WTC11 (cell line): ENCODE data around the gene DHX58. TPM values are rescaled to one million over a fixed set of nuclear protein-coding genes. Genes with fewer than 3 reads are reported as not detected.

Experiments used
- ATAC-seq: fragments of 200-7000 bp; cut with Tn5 transposase; 2 replicates; pipeline ENCODE4 v1.10.0; 2021; ENCODE audit warnings: mild to moderate bottlenecking, moderate library complexity
- CTCF ChIA-PET: fragments of 300-600 bp; sonication (Branson Sonifier 250); formaldehyde crosslinking; loops from one replicate; lab custom pipeline; 2021; ENCODE audit warnings: antibody characterized with exemption; lab: Charles Lee
- POLR2A ChIA-PET: fragments of 350-600 bp; sonication (Branson Sonifier 250); formaldehyde crosslinking; loops from one replicate; lab custom pipeline; 2021; ENCODE audit warnings: antibody characterized with exemption; lab: Charles Lee
- DNase-seq: peaks from one replicate; pipeline ENCODE4 v3.0.0; 2021; ENCODE audit warnings: low spot score
- H3K27ac Mint-ChIP-seq: 2 replicates; pipeline ENCODE4 v1.8.0; 2021; ENCODE audit warnings: mixed read lengths
- H3K27me3 Mint-ChIP-seq: 2 replicates; pipeline ENCODE4 v1.8.0; 2021; ENCODE audit warnings: low read depth, mild to moderate bottlenecking, moderate library complexity, mixed read lengths
- H3K36me3 Mint-ChIP-seq: 2 replicates; pipeline ENCODE4 v1.8.0; 2021; ENCODE audit warnings: mixed read lengths
- H3K4me1 Mint-ChIP-seq: 2 replicates; pipeline ENCODE4 v1.8.0; 2022; ENCODE audit warnings: mixed read lengths
- H3K4me3 Mint-ChIP-seq: 2 replicates; pipeline ENCODE4 v1.8.0; 2021; ENCODE audit warnings: mild to moderate bottlenecking, moderate library complexity, mixed read lengths
- H3K9me3 Mint-ChIP-seq: 2 replicates; pipeline ENCODE4 v1.8.0; 2021; ENCODE audit warnings: mixed read lengths
- ELF4 ChIP-seq: sonication (generic); formaldehyde crosslinking; IDR thresholded peaks from 2 replicates; pipeline ENCODE4 v1.8.1; 2022; ENCODE audit warnings: low read depth, mild to moderate bottlenecking, moderate library complexity, missing genetic modification reagents
- GABPB1 ChIP-seq: sonication (generic); formaldehyde crosslinking; IDR thresholded peaks from 2 replicates; pipeline ENCODE4 v1.8.1; 2023; ENCODE audit warnings: mild to moderate bottlenecking, missing genetic modification reagents
- GTF2I ChIP-seq: fragments of 250-450 bp; sonication (Bioruptor Pico); conservative IDR thresholded peaks from 2 replicates; pipeline ENCODE4 v1.4.0; 2021; ENCODE audit warnings: mild to moderate bottlenecking
- MYBL2 ChIP-seq: sonication (generic); formaldehyde crosslinking; IDR thresholded peaks from 2 replicates; pipeline ENCODE4 v1.8.1; 2023; ENCODE audit warnings: mild to moderate bottlenecking, moderate library complexity, missing genetic modification reagents
- ZNF232 ChIP-seq: sonication (generic); formaldehyde crosslinking; IDR thresholded peaks from 2 replicates; pipeline ENCODE4 v1.8.0; 2022; ENCODE audit warnings: mild to moderate bottlenecking, missing genetic modification reagents
- ZNF423 ChIP-seq: fragments of 250-450 bp; sonication (Bioruptor Pico); IDR thresholded peaks from 2 replicates; pipeline ENCODE4 v2.1.2; 2022; ENCODE audit warnings: mild to moderate bottlenecking, moderate library complexity
- total RNA-seq: library from RNA; stranded (reverse); gene quantifications from 3 replicates; pipeline ENCODE4 v1.2.3, GENCODE V29; 2021
- TF ChIP-seq, protein P1 (sequence below): fragments of 250-450 bp; sonication (Bioruptor Pico); IDR thresholded peaks from 2 replicates; pipeline ENCODE4 v1.9.0; 2021; ENCODE audit warnings: mild to moderate bottlenecking, borderline replicate concordance
- TF ChIP-seq, protein P2 (sequence below): sonication (generic); formaldehyde crosslinking; IDR thresholded peaks from 2 replicates; pipeline ENCODE4 v1.8.0; 2023; ENCODE audit warnings: mild to moderate bottlenecking, missing genetic modification reagents
- TF ChIP-seq, protein P3 (sequence below): sonication (generic); formaldehyde crosslinking; IDR thresholded peaks from 2 replicates; pipeline ENCODE4 v1.8.0; 2023; ENCODE audit warnings: missing genetic modification reagents, mild to moderate bottlenecking, borderline replicate concordance
- TF ChIP-seq, protein P4 (sequence below): sonication (generic); formaldehyde crosslinking; IDR thresholded peaks from 2 replicates; pipeline ENCODE4 v1.8.1; 2023; ENCODE audit warnings: mild to moderate bottlenecking, missing genetic modification reagents
- TF ChIP-seq, protein P5 (sequence below): sonication (generic); formaldehyde crosslinking; IDR thresholded peaks from 2 replicates; pipeline ENCODE4 v1.8.1; 2022; ENCODE audit warnings: mild to moderate bottlenecking, missing genetic modification reagents, moderate library complexity, borderline replicate concordance
- TF ChIP-seq, protein P6 (sequence below): sonication (generic); formaldehyde crosslinking; IDR thresholded peaks from 2 replicates; pipeline ENCODE4 v1.8.1; 2023; ENCODE audit warnings: mild to moderate bottlenecking, missing genetic modification reagents, borderline replicate concordance

DHX58 gene
- total RNA-seq, 1 experiment from 2014 or later: 6.3 TPM

DNA sequence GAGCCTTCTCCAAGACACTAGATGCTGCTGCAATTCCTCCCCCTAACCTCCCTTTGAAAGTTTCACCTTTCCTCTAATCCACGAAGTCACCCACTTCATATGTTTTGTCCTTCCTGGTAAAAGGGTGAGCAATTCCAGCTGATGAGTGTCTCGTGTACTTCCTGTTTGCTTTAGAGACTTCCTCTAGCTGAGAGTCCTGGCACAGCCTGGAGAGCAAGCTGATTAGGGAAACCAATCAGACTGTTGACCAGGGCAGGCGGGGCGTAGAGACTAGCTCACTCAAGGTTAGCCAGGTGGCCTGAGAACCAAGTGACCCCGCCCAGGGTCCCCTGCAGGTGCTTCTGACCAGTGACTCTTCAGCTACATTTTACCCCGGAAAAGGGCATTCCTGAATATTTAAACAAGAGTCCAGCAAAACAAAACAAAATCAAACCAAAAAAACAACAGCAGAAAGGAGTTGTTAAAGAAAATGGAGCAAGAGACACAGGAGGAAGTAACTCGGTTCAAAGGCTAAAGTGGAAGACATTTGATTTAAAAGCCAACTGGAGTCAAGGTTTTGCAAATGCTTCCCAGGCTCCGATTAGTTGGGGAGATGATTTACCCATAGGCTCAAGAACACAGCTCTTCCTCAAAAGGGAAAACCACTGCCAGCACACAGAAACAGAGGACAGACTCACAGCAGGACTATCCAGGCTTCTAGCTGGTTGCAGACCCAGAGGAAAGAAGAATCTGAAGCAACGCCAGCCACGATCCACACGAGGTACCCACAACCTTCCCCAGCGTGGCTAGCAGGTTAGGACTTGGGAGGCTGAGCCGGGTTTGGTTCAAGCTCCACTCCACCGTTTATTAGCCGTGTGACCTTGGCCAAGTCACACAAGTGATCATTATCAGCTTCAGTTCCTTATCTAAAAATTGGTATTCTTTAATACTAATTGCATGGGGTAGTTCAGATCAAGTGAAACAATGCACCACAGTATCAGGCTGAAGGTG lies 23.4 kb upstream of the DHX58 start:
- TF ChIP-seq MYBL2: no peak
- 0 out of 2 replicates have a peak, but pooled peaks have one; percentile 38 for TF ChIP-seq ZNF232 (CRISPR knock-in tag)
- TF ChIP-seq, all 79 proteins: peak for 1

DNA sequence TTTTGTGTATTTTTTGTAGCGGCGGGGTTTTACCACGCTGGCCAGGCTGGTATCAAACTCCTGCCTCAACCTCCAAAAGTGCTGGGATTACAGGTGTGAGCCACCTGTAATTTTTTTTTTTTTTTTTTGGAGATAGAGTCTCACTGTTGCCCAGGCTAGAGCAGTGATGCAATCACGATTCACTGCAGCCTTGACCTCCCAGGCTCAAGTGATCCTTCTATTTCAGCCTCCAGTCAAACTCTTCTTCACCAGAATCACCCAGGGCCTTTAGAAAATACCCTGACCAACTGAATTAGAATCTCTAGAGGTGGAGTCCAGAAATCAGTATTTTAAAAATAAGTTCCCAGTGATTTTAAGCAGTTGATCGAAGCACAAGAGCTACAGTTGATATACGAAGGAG lies 22.6 kb upstream of the DHX58 start:
- H3K36me3 Mint-ChIP-seq: peaks cover 2% of the 10 kb centered on the region; the same call in 1 of the 2 replicates
- peaks cover 45% of the 10 kb centered on the region for H3K4me1 Mint-ChIP-seq
- ATAC-seq (no peak), DNase-seq (no peak)
- ChIA-PET POLR2A (interaction anchor here (0.7 kb wide), 1 partner anchor 141 kb away, joined by 3 read pairs; the partner anchor contains the start of gene STAT5B), CTCF (interaction anchor here (0.8 to 2.3 kb wide), 14 partner anchors 11 to 383 kb away, joined by 3 to 11 read pairs (median 4); partner anchors contain the start of genes DHX58, HSPB9, KAT2A and KCNH4)
- no peaks in the 10 kb centered on the region for H3K27me3 Mint-ChIP-seq
- H3K4me3 Mint-ChIP-seq: peak overlapping the region; percentile 3; the same call in 1 of the 2 replicates
- H3K27ac Mint-ChIP-seq: peak overlapping the region; percentile 97
- no peaks in the 10 kb centered on the region for H3K9me3 Mint-ChIP-seq
- TF ChIP-seq ZNF423 (CRISPR knock-in tag) (no peak), GTF2I (no peak), ELF4 (CRISPR knock-in tag) (no peak), GABPB1 (no peak; the same call in 1 of the 2 replicates)
- TF ChIP-seq, protein P1, sequence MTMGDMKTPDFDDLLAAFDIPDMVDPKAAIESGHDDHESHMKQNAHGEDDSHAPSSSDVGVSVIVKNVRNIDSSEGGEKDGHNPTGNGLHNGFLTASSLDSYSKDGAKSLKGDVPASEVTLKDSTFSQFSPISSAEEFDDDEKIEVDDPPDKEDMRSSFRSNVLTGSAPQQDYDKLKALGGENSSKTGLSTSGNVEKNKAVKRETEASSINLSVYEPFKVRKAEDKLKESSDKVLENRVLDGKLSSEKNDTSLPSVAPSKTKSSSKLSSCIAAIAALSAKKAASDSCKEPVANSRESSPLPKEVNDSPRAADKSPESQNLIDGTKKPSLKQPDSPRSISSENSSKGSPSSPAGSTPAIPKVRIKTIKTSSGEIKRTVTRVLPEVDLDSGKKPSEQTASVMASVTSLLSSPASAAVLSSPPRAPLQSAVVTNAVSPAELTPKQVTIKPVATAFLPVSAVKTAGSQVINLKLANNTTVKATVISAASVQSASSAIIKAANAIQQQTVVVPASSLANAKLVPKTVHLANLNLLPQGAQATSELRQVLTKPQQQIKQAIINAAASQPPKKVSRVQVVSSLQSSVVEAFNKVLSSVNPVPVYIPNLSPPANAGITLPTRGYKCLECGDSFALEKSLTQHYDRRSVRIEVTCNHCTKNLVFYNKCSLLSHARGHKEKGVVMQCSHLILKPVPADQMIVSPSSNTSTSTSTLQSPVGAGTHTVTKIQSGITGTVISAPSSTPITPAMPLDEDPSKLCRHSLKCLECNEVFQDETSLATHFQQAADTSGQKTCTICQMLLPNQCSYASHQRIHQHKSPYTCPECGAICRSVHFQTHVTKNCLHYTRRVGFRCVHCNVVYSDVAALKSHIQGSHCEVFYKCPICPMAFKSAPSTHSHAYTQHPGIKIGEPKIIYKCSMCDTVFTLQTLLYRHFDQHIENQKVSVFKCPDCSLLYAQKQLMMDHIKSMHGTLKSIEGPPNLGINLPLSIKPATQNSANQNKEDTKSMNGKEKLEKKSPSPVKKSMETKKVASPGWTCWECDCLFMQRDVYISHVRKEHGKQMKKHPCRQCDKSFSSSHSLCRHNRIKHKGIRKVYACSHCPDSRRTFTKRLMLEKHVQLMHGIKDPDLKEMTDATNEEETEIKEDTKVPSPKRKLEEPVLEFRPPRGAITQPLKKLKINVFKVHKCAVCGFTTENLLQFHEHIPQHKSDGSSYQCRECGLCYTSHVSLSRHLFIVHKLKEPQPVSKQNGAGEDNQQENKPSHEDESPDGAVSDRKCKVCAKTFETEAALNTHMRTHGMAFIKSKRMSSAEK: no peak
- TF ChIP-seq, protein P2, sequence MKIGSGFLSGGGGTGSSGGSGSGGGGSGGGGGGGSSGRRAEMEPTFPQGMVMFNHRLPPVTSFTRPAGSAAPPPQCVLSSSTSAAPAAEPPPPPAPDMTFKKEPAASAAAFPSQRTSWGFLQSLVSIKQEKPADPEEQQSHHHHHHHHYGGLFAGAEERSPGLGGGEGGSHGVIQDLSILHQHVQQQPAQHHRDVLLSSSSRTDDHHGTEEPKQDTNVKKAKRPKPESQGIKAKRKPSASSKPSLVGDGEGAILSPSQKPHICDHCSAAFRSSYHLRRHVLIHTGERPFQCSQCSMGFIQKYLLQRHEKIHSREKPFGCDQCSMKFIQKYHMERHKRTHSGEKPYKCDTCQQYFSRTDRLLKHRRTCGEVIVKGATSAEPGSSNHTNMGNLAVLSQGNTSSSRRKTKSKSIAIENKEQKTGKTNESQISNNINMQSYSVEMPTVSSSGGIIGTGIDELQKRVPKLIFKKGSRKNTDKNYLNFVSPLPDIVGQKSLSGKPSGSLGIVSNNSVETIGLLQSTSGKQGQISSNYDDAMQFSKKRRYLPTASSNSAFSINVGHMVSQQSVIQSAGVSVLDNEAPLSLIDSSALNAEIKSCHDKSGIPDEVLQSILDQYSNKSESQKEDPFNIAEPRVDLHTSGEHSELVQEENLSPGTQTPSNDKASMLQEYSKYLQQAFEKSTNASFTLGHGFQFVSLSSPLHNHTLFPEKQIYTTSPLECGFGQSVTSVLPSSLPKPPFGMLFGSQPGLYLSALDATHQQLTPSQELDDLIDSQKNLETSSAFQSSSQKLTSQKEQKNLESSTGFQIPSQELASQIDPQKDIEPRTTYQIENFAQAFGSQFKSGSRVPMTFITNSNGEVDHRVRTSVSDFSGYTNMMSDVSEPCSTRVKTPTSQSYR (CRISPR knock-in tag): no peak
- TF ChIP-seq, protein P3, sequence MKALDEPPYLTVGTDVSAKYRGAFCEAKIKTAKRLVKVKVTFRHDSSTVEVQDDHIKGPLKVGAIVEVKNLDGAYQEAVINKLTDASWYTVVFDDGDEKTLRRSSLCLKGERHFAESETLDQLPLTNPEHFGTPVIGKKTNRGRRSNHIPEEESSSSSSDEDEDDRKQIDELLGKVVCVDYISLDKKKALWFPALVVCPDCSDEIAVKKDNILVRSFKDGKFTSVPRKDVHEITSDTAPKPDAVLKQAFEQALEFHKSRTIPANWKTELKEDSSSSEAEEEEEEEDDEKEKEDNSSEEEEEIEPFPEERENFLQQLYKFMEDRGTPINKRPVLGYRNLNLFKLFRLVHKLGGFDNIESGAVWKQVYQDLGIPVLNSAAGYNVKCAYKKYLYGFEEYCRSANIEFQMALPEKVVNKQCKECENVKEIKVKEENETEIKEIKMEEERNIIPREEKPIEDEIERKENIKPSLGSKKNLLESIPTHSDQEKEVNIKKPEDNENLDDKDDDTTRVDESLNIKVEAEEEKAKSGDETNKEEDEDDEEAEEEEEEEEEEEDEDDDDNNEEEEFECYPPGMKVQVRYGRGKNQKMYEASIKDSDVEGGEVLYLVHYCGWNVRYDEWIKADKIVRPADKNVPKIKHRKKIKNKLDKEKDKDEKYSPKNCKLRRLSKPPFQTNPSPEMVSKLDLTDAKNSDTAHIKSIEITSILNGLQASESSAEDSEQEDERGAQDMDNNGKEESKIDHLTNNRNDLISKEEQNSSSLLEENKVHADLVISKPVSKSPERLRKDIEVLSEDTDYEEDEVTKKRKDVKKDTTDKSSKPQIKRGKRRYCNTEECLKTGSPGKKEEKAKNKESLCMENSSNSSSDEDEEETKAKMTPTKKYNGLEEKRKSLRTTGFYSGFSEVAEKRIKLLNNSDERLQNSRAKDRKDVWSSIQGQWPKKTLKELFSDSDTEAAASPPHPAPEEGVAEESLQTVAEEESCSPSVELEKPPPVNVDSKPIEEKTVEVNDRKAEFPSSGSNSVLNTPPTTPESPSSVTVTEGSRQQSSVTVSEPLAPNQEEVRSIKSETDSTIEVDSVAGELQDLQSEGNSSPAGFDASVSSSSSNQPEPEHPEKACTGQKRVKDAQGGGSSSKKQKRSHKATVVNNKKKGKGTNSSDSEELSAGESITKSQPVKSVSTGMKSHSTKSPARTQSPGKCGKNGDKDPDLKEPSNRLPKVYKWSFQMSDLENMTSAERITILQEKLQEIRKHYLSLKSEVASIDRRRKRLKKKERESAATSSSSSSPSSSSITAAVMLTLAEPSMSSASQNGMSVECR: no peak
- TF ChIP-seq, protein P4, sequence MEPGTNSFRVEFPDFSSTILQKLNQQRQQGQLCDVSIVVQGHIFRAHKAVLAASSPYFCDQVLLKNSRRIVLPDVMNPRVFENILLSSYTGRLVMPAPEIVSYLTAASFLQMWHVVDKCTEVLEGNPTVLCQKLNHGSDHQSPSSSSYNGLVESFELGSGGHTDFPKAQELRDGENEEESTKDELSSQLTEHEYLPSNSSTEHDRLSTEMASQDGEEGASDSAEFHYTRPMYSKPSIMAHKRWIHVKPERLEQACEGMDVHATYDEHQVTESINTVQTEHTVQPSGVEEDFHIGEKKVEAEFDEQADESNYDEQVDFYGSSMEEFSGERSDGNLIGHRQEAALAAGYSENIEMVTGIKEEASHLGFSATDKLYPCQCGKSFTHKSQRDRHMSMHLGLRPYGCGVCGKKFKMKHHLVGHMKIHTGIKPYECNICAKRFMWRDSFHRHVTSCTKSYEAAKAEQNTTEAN (CRISPR knock-in tag): no peak
- TF ChIP-seq, protein P5, sequence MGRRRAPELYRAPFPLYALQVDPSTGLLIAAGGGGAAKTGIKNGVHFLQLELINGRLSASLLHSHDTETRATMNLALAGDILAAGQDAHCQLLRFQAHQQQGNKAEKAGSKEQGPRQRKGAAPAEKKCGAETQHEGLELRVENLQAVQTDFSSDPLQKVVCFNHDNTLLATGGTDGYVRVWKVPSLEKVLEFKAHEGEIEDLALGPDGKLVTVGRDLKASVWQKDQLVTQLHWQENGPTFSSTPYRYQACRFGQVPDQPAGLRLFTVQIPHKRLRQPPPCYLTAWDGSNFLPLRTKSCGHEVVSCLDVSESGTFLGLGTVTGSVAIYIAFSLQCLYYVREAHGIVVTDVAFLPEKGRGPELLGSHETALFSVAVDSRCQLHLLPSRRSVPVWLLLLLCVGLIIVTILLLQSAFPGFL (CRISPR knock-in tag): no peak
- TF ChIP-seq, protein P6, sequence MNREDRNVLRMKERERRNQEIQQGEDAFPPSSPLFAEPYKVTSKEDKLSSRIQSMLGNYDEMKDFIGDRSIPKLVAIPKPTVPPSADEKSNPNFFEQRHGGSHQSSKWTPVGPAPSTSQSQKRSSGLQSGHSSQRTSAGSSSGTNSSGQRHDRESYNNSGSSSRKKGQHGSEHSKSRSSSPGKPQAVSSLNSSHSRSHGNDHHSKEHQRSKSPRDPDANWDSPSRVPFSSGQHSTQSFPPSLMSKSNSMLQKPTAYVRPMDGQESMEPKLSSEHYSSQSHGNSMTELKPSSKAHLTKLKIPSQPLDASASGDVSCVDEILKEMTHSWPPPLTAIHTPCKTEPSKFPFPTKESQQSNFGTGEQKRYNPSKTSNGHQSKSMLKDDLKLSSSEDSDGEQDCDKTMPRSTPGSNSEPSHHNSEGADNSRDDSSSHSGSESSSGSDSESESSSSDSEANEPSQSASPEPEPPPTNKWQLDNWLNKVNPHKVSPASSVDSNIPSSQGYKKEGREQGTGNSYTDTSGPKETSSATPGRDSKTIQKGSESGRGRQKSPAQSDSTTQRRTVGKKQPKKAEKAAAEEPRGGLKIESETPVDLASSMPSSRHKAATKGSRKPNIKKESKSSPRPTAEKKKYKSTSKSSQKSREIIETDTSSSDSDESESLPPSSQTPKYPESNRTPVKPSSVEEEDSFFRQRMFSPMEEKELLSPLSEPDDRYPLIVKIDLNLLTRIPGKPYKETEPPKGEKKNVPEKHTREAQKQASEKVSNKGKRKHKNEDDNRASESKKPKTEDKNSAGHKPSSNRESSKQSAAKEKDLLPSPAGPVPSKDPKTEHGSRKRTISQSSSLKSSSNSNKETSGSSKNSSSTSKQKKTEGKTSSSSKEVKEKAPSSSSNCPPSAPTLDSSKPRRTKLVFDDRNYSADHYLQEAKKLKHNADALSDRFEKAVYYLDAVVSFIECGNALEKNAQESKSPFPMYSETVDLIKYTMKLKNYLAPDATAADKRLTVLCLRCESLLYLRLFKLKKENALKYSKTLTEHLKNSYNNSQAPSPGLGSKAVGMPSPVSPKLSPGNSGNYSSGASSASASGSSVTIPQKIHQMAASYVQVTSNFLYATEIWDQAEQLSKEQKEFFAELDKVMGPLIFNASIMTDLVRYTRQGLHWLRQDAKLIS (CRISPR knock-in tag): no peak

More for the DNA sequence above, 23.4 kb upstream of the DHX58 start:
- Mint-ChIP-seq H3K27ac (peak overlapping the region; percentile 97), H3K4me3 (peak overlapping the region; percentile 15; the same call in 1 of the 2 replicates), H3K27me3 (no peaks in the 10 kb centered on the region), H3K9me3 (no peaks in the 10 kb centered on the region), H3K36me3 (peaks cover 2% of the 10 kb centered on the region; the same call in 1 of the 2 replicates), H3K4me1 (peaks cover 42% of the 10 kb centered on the region)
- peak; percentile 92 for ATAC-seq
- ChIA-PET POLR2A (interaction anchor here (0.5 kb wide), 1 partner anchor 349 kb away, joined by 3 read pairs; no protein-coding TSS in a partner anchor), CTCF (interaction anchor here (0.5 to 1.6 kb wide), 20 partner anchors 12 to 411 kb away, joined by 3 to 11 read pairs (median 4); partner anchors contain the start of genes DHX58, KAT2A, KCNH4 and NKIRAS2)
- DNase-seq: peak; percentile 69
